HG02798 (cell line): ENCODE results near the gene TMEM38A.

Source experiments
- ATAC-seq: cut with Tn5 transposase; IDR thresholded peaks from one replicate; pipeline ENCODE4 v1.9.1; 2021; ENCODE audit warnings: mild to moderate bottlenecking; ENCODE audit not compliant: unreplicated experiment, poor library complexity

The TMEM38A gene, protein sequence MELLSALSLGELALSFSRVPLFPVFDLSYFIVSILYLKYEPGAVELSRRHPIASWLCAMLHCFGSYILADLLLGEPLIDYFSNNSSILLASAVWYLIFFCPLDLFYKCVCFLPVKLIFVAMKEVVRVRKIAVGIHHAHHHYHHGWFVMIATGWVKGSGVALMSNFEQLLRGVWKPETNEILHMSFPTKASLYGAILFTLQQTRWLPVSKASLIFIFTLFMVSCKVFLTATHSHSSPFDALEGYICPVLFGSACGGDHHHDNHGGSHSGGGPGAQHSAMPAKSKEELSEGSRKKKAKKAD

DNA sequence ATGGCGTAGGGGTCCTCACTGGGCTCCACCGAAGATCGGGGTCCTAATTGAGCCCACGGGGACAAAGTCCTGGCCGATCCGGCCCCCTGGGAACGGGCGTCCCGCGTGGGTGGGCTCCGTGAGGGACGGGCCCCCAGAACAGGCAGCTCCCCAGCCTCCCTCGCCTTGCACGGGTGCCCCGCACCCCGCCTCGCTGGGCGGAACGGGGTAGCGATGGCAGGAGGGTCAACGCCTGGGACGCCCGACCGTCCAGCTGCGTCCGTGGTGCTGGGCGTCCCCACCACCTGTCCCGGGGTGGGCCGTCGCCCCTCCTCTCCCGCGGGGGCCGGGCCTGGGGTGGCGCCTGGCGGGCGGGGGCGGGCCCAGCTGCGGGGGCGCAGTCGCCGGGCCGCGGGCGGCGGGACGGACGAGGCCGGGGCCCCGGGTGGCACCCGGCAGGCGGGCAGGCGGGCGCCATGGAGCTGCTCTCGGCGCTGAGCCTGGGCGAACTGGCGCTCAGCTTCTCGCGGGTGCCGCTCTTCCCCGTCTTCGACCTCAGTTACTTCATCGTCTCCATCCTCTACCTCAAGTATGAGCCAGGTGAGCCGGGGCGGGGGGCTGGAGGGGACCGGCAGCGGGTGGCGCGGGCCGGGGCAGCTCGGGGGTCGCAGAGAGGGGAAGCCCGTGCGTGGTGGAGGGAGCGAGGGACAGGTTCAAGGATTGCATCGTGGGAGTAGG is at the start of gene TMEM38A:
TSS of gene TMEM38A (plus strand) at position 377 of the 717 bp plus-strand sequence. CDS start at position 456, 79 bp downstream.
- peak; percentile 31 for ATAC-seq

DNA sequence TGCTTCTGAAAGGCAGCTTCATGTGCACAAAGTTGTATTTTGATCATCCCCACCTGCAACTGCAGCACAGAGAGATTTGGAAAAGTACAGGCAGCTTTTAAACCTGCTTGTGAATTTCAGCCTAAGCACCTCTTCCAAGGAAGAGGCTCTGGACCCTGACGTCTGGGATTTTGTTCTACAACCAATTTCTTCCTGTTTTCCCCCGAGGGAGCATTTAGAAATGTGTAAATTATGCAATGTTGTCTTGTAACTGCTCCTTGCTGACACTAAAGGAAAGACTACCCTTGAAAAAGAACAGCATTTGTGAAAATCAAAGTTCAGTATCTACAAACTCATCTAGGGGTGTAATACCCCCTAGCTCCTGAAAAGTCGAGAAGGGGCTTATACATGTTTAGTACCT is 48.3 kb upstream of the TMEM38A start:
- no peak for ATAC-seq

DNA sequence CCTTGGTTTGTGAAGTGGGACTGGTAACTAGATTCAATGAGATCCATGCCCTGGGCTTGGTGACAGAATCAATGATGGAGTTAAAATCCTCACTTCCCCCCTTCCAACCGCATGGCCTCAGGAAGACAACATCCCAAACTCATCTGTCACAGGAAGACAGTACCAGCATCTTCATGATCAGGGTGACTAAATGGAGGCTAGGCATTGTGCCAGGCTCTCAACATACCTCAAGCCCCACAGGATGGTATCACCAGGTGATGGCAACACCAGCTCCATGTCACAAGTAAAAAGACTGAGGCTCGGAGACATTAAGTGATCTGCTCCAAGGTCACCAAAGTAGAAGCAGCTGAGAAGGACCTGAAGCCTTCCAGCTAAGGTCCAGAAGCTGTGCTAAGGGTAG is 47.1 kb upstream of the TMEM38A start:
- no peak for ATAC-seq

DNA sequence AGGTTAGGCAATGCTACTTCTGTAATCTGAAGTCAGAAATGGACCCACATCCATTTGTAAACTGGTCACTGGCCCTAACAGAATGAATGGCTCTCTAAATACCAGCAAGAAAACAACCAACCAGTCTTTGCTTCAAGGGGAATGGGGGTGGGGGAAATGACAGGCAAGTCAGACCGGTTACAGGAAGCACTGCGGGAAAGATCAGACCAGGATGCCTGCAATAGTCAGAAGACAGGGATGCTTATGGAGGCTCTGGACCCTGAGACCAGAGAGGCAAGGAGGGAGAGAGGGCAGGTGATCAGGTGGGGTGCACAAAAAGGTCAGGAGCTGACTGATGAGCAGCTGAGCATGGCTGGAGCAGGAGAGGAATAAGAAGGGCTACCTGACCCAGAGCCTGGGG is 46.0 kb upstream of the TMEM38A start:
- ATAC-seq = no peak

DNA sequence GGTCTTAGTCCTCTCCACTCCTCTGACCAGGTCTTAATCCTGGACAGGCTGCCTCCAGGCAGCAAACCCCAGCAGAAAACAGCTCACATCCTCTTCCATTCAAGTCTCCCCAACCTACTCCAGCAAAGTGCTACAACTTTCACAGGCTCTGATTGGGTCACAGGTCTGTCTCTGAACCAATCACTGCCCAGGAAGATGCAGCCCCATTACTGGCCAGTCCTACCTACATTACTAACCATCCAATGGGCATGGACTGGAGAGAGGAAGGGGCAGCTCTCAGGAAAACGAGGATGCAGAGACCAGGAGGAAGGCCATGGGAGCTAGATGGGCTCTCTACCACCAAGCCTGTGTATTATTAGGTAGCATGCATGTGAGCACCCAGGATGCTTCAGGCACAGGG is 45.1 kb upstream of the TMEM38A start:
- no peak for ATAC-seq

DNA sequence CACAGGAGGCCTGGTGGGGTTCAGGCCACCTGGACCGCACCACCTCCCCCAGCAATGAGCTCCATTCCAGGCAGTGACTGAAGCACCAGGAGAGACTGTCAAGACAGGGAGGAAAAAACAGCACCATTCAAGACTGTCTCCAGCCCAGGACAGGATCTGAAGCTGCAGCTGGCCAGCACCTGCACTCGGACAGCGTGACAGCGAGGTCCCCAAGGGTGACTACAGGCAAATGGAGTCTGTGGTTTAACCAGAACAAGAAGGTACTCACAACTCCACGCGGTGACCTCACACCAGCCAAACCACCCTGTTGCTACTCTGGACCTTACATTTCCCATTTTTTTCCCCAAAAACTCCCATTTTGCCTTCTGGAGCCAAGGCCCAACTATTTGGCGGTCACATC is 42.7 kb upstream of the TMEM38A start:
- no peak for ATAC-seq

DNA sequence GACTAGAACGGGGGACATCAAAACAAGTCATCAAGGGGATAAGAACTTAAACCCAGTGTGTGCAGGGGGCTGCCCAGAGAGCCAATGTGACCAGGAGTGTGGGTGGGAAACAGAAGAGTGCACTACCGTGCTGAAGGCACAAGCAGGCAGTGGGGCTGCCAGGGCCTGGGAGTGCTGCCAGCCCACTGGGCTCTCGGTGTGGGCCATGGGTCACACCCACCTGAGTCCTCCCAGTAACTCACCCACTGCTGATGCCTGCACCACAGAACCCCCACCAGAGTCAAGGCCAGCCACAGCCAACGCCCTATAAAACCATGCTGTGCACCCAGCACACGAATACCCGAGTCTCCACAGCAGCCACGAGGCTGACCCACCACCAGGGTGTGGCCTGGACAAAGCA is 41.5 kb upstream of the TMEM38A start:
- no peak for ATAC-seq

DNA sequence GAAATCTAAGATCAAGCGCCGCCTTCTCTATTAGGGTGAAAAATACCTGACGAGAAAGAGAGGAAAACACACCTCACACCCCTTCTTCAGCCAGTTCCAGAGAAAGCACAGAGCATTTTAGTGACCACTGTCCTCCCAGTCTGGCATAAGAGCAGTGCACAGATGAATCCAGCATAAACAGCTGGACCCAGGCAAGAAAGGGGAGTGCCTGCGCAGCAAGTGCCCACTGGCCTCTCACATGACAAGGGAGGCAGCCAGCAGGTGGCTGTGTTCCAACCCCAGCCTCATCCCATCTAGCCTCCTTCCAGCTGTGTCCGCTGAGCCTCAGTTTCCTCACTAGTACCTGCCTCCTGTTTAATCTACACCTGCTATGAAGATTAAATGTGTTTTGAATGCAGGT is 40.9 kb upstream of the TMEM38A start:
- ATAC-seq = no peak

DNA sequence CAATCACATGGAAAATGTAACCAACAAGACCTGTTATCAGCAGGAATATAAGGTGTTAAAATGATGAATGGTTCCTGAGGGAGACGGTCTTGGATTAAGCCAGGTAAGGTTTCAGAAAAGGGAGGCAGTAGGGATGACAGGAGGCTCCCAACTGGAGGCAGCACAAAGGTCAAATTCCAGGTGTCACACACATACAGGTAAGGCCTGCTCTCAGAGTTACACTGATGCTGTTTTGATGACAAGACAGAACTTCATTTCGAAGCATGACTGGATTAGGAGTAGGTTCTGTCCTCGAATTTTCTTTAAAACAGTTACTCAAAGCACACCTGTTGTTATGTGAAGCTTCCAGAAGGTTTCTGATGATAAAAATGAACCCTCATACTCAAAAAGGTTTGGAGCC is 40.4 kb upstream of the TMEM38A start:
- ATAC-seq = no peak

DNA sequence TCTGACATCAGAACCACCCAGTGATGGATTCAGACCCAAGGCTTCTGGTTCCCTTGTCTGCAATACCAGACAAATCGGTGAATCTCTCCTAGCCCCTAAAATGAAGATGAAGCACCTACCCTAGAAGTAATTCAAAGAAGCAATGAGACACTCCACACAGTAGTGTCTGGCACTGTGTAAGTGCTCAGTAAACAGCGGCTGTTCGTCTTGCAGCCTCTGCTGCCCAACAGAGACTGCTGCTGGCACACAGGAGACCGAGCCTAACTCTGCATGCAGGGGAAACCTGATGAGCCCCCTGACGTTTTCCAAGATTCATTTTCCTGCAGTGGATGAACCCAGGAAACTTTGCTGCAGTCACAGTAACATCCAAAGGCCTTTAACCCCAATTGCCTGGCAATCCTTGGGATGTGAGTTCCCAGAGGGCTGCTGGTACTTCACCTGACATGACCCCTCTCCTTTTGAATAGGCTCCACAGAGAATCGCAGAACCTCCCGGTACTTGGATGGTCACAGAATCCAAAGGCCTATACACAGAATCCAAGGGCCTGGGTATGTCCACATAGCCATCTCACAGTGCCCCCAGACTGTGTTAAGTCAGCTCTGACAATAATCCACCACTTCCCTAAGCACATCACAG is 39.7 kb upstream of the TMEM38A start:
- ATAC-seq = no peak

DNA sequence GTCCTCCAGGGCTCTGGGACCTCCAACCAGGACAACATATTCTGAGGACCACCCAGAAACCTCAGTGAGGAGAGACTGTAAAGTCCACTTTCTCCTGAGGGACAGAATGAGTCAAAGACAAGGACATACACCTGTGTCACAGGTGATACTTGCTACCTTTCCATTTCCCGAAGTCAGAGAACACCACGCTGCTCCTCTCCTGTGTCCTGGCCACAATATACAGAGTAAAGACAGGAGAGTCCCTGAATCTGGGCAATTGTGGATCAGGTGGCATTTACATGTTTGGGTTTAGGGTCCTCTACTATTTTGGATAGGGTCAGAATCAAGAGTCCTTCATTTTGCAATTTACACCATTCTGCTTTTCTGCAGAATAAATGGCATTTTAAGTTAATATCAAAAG is 37.9 kb upstream of the TMEM38A start:
- ATAC-seq = no peak

DNA sequence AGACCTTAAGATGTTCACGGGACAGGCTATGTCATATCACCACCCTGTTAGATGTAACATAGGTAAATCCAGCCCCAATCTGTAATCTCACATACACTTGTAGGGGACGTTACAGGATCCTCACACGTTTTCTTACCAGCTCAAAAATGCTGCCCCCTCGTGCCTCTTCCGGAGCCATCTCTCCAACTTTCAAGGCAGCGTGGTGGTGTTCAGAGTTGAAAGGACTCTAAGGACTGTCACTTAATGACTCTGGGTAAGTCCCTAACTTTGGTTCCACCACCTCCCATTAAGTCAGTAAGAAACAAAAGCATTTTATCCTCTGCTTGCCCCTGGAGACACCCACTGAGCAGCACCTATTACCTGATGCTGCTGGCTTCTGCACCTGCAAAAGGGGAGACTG is 37.4 kb upstream of the TMEM38A start:
- ATAC-seq = no peak

DNA sequence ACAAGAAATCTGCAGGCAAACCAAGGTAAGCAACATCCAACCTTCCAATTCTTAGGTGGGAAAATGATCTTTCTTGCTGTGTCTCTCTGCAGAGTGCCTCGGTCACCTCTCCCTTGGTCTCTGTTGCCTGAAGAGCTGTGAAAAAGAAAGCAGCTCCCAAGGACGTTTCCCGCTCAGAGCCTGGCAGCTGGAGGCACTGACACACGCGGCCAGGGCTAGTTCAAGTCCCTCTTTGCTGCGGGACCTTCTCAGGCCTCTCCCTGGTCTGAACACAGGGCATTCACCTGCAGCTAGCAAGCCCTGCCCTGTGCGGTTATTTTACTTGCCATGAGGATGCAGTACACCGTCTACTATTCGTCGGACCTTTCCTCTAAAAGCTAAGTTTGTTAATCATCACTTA is 36.7 kb upstream of the TMEM38A start:
- no peak for ATAC-seq

DNA sequence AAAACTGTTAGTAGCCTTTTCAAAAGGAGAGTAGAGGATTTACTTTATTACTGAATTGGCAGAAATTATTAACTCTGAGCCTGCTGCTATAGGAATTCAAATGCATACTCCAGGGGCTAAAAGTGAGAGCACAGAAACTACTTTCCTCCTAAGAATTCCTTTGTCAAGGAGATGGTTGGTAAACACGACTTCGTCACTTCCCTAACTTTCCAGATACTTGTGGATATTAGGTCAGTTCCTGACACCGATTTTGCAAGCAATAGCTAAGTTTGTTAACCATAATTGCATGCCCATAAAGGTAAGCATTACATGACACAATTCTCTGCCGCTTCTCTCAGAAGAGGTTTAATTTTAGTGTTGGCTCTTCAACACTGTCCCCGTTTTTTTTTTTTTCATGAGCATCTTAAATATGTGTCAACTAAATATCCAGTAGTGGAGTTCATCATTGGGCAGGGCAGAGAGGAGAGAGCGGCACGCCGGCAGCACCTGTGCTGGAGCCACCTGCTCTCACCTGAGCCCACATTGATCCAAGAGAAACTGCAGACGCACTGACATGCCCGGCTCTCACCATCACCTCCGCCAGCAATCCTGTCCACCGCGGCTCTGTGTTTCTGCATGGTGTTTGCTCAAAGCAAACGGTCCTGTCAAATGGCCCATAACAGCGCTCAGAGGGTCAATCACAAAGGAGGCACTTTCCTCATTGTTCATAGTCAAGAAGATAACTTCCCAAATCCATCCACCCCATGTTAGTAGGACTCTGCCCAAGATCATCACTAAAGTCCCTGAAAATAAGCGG is 35.6 kb upstream of the TMEM38A start:
- no peak for ATAC-seq

DNA sequence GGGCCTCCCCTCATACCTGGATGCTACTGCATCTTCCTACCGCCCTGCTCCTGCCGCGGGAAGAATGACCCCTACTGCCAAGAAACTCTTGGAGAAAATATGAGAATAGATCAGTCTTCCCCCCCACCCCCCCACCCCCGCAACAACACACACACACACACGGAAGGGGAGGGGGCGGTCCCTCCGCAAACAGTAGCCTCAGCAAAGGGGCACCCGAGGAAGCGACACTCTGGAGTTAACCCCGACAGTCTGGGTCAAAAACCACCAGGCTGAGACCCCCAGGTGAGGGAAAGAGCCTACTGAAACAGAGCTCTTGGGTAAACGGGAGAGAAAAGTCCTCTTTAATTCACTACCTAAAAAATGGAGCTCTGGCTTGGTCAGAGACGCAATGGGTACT is 34.1 kb upstream of the TMEM38A start:
- ATAC-seq = no peak

DNA sequence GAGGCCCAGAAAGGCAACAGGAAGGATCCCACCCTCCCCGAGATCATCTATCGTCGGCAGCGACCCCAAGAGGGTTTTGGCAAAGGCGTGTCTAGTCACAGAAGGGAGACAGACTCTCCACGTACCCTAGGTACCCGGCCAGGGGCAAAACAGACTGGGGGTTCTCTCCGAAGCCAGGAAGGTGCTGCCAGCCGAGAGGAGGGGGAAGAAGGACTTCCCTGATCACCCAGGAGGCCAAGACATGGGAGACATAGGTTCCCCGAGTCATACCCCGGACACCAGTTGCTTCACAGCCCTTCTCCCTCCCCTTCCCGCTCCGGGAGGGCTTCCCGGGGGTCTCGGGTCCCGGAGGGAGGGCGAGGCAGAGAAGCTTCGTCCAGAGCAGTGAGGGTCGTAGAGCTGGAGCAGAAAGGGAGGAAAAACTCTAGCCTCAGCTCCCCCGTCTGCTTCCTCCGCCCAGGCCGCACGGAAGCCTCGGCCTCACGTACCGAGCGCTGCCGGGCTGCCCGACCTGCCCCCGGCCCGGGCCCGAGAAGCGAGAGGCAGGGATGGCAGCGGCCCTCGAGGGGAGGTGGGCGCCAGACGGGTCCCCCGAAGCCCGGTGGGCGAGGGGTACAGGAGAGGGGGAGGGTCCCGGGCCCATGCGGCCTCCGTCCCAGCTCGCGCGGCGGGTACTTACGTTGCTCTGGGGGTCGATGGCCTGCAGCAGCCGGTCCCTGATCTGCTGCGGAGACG is 33.6 kb upstream of the TMEM38A start:
- ATAC-seq = no peak

DNA sequence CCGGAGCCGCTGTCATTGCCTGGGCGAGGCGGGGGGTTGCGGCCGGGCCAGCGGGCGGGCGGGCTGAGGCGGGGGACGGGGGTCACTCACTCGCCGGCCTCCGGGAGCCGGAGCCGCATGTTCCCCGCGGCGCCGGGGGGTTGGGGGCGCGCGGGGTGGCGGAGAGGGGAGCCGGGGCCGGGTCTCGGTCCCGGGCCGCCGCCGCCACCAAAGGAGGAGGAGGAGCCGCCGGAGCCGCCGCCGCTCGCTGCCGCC is 33.1 kb upstream of the TMEM38A start:
- ATAC-seq = no peak

DNA sequence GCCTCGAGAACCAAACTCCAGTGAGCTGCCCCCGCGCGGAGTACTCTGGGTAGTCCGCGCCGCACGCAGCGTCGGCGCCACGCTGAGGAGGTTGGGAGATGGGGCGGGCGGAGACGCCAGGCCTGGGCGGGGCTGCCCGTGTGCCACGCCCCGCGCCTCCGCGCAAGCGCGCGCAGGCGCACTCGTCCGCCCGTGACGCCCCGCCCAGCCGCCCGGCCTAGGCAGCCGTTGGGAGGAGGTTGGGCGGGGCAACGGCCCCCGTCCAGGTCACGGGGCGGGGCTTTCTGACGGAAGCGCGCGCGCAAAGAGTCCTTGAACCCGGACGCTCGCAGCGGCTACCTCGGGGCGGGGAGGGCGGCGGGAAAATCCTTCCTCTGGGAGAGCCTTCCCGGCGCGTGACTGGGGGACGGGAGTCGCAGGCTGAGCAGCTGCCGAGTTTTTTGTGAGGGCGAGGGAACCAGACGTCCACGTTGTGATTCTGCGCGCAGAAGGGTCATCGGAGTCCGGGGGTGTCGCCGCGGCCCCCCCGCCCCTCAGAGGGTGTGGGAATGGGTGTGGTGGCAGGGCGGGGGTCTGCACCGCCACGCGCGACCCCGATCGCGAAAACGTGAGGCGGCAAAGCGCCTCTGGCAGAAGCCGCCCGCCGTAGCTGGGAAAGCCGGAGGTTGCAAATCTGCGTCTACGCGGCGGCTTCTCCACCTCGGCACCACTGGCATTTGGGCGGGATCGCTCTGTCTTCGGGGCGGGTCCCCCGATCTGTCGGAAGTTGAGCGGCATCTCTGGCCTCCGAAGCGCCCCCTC is 32.6 kb upstream of the TMEM38A start, which contains the start of gene MED26:
TSS of gene MED26 (minus strand) at position 22 of the 801 bp plus-strand sequence. CDS start 261 bp downstream, outside the sequence.
- peak; percentile 86 for ATAC-seq

DNA sequence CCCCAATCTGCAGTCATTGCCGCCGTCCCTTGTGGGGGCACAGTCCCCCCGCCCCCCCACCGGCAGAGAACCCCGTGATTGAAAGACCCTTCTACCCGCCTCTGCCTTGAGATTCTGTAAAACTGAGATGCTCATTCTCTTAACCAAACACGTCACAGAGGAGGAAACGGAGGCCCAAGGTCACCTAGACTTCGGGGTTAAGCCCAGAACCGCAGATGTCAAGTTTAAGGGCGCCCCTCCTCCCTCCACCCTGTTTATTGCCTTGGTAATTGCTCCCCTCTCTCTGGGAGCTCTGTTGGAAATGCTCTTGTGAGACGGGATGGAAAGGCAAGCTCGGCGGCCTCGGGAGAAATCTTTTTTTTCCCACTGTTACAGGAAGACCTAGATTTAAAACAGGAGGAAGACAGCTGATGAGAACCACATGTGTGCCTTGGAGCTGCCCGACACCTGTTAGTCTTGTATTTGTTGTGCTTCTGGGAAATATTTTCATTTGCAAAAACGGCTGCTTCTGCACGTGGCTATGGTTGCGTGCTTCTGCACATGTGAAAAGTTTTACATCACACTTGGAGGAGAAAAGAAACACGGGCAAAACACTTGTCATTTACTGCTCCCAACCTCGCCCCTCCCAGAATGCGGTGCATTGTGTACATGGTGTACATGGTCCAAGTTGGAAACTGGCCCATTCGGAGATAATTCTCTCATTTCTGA is 31.8 kb upstream of the TMEM38A start:
- ATAC-seq = no peak
